Stimulated activated CD8-positive, alpha-beta memory T cell treated with anti-CD3 and anti-CD28 coated beads, Interleukin-4, amount 100 ng/mL, for 48 hours (primary cell): ENCODE measurements around the gene CGB8.
"Not testable (repeated sequence)": the region's sequence is repeated elsewhere in the genome, so short reads cannot be mapped to it uniquely, and the experiment has no call there.

ENCODE experiments used
- DNase-seq: peaks from one replicate; pipeline ENCODE4 v3.0.0-alpha.2; 2020

CGB8 gene

GRCh38 chr19:49064768-49065611 is 16.1 kb upstream of the CGB8 start, which contains the start of gene NTF4:
TSS of gene NTF4 (minus strand) at chr19:49064818. CDS start at chr19:49061997, 2,821 bp downstream.
- no peak for DNase-seq

GRCh38 chr19:49064029-49064629 is 15.2 kb upstream of the CGB8 start:
- DNase-seq, result no peak

- no peak for DNase-seq
Observed at GRCh38 chr19:49061445-49061844, 12.5 kb upstream of the CGB8 start.

- DNase-seq, result no peak
Observed at GRCh38 chr19:49061000-49061399, 12.1 kb upstream of the CGB8 start.

GRCh38 chr19:49059053-49059452 is 10.1 kb upstream of the CGB8 start:
- DNase-seq, result no peak

- peak; percentile 54 for DNase-seq
Observed at GRCh38 chr19:49058562-49058961, 9.7 kb upstream of the CGB8 start.

- peak; percentile 74 for DNase-seq
Observed at GRCh38 chr19:49057636-49058234, 8.8 kb upstream of the CGB8 start, which contains the start of gene CGB7. TSS of gene CGB7 (minus strand) at chr19:49057749. CDS start at chr19:49055375, 2,374 bp downstream.

- not testable (repeated sequence) for DNase-seq
Observed at GRCh38 chr19:49056902-49057596, 8.1 kb upstream of the CGB8 start.

- DNase-seq, result peak; percentile 73
Observed at GRCh38 chr19:49056101-49056901, 7.4 kb upstream of the CGB8 start.

GRCh38 chr19:49050376-49051033 is 1.6 kb upstream of the CGB8 start:
- not testable (repeated sequence) for DNase-seq

- not testable (repeated sequence) for DNase-seq
Observed at GRCh38 chr19:49049834-49050233, 923 bp upstream of the CGB8 start.

GRCh38 chr19:49043548-49043947 is 5.4 kb downstream of the CGB8 start, which contains the start of gene CGB5:
TSS of gene CGB5 (plus strand) at chr19:49043848. CDS start at chr19:49044210, 362 bp downstream.
- DNase-seq, result not testable (repeated sequence)

GRCh38 chr19:49042666-49043065 is 6.2 kb downstream of the CGB8 start:
- DNase-seq, result not testable (repeated sequence)

GRCh38 chr19:49042177-49042576 is 6.7 kb downstream of the CGB8 start:
- no peak for DNase-seq

- DNase-seq, result not testable (repeated sequence)
Observed at GRCh38 chr19:49039736-49040135, 9.2 kb downstream of the CGB8 start.

- not testable (repeated sequence) for DNase-seq
Observed at GRCh38 chr19:49038557-49039276, 10.2 kb downstream of the CGB8 start.

- not testable (repeated sequence) for DNase-seq
Observed at GRCh38 chr19:49038111-49038510, 10.8 kb downstream of the CGB8 start.

GRCh38 chr19:49036815-49037214 is 12.1 kb downstream of the CGB8 start, which contains the start of gene CGB1:
TSS of gene CGB1 (minus strand) at chr19:49036895. CDS start at chr19:49036711, 184 bp downstream.
- DNase-seq, result peak; percentile 79

GRCh38 chr19:49031642-49032301 is 17.1 kb downstream of the CGB8 start, which contains the start of gene CGB2:
TSS of gene CGB2 (plus strand) at chr19:49031890. CDS start at chr19:49032096, 206 bp downstream.
- peak; percentile 92 for DNase-seq

- not testable (repeated sequence) for DNase-seq
Observed at GRCh38 chr19:49030323-49030722, 18.6 kb downstream of the CGB8 start.
